ENCODE measurements around the gene PRPF8.

PRPF8 gene

DNA sequence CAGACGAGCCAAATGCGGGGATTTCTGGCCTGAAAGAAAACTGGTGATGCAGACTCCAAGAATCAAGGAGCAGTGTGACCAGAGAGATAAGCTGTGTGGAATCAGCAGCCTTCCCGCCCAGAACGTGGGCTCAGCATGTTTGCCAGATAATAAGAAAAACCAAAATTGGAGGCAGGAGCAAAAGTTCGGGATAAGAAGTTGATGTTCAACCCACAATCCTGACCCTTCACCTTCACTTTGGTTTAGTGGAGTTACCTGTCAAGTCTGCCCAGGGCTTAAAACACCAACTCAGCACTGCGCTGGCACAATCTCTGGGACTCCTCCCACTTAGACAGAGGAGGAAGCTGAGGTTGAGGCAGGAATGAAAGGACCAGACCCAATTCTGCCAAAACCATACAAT is 59.1 kb downstream of the PRPF8 start:
- DNase-seq (ENCODE audit: low read depth) = no peak

DNA sequence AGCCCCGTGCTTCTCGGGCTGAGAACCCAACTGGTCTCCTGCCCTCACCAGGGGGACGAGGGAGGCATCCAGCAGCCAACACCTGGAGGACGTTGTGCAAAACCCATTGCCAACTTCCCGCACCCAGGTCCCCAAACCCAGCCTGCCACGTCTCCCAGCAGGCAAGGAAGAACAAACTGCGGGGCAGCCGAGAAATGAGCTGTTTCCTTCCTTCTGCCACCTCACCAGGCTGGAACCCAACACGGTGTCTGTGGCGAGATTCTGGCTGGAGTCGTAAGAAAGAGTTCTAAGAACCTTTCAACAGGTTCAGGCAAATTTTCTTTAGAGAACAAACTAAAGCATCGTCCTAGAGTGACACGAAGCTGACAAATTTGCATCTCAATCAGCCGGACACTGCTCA is 59.6 kb downstream of the PRPF8 start:
- no peak for DNase-seq (ENCODE audit: low read depth)

DNA sequence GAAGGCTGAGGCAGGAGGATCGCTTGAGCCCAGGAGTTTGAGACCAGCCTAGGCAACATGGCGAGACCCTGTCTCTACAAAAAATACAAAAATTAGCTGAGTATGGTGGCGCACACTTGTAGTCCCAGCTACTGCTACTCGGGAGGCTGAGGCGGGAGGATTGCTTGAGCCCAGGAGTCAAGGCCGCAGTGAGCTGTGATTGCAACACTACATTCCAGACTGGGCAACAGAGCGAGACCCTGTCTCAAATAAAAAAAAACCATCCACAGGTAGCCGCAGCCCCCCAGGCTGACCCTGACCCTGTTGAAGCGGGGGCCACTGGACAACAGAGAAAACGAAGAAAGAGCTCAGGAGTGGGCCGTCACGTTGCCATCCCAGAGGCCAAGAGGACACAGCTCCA is 60.0 kb downstream of the PRPF8 start:
- no peak for DNase-seq (ENCODE audit: low read depth)

- no peak for DNase-seq (ENCODE audit: low read depth)
Observed at GRCh38 chr17:1623057-1623630, 61.5 kb downstream of the PRPF8 start.

DNA sequence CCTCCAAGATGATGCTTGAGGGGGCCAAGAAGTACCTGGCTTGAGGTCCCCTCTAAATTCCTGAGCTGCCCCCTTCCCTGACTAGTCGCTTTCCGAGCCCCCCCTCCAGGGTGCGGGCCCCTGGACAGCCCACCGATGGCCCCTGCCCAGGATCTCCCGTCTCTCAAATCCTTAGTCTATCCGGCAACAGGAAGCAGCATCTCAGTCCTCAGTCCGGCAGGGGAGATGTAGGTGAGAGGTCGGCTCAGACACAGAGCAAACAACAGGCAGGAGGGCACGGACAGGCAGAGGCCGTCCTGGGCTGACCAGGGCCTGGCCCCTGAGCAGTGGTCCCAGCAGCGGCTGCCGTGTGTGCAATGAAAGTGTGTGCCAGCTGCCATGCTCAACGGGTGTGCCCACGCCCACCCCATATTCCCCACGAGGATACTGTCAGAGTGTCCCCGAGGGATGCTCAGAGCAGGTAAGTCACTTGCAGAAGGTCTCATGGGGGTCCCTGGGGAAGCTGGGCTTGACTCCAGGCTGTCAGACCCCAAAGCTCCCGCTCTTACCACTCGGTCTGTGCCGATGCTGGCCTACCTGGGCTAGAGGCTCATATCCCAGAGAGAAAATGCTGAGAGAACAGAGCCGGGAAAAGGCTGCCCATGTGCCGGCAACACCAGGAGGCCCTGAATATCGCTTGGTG is 63.3 kb downstream of the PRPF8 start:
- no peak for DNase-seq (ENCODE audit: low read depth)

DNA sequence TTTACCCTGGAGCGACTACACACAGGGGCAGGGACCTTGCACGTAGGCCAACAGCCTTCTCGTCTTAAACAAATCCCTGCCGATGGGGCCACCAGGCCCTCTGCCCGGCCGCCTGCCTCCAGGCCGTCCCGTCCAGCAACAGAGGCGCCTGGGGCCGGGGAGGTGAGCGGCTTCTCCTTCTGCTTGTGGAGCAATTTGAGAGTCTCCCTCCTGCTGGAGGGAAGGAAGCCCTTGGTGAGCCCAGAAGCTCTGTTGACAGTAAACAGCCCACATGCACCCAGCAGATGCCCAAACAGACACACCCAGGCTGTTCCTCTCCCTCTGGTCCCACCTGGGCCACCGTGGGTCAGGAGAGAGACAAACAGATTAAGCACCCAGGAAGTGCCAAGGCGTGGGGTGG is 64.2 kb downstream of the PRPF8 start:
- no peak for DNase-seq (ENCODE audit: low read depth)

DNA sequence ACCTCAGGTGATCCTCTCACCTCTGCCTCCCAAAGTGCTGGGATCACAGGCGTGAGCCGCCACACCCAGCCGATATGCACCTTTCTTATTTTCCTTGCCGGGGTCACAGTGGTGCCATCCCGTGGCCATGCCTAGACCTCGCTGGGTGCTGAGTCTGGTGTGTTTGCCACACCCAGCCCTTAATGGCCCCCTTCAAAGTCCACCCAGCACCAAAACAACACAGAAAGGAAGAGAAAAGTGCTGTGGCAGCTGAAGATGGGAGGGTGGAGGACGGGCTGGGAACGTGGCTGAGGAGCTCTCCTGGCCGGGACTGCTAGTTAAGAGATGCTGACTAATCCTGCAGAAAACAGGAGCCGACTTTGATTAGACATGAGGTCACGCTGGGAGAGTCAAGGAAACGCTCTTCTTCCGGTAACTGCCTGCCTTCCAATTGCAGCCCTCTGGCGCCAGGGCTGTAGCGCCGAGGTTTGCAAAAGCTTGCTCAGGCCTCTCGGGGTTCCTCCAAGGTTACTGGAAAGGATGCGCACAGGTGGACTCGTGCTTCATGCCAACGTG is 67.0 kb downstream of the PRPF8 start:
- DNase-seq (ENCODE audit: low read depth) = peak; percentile 67

- no peak for DNase-seq (ENCODE audit: low read depth)
Observed at GRCh38 chr17:1616101-1616500, 68.6 kb downstream of the PRPF8 start.

- DNase-seq (ENCODE audit: low read depth) = no peak
Observed at GRCh38 chr17:1612400-1612799, 72.3 kb downstream of the PRPF8 start.

GRCh38 chr17:1611715-1612114 is 73.0 kb downstream of the PRPF8 start:
- DNase-seq (ENCODE audit: low read depth) = no peak

DNA sequence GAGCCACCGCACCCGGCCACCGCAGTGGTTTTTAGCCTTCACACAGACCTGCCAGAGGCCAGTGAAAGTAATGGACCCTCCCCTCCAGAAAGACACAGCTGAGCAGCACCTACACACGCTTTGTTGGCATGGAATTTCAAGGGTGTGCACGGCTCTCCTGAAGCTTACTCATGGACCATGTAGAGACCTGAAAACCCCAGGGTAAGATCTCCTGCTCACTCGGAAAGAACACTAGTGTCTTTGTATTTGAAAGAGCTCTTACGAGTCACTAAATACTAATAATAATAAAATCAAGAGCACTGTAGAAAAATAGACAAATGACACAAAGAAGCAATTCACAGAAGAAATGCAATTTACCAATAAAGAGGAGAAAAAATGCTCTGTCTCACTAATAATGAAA is 76.0 kb downstream of the PRPF8 start:
- no peak for DNase-seq (ENCODE audit: low read depth)

- no peak for DNase-seq (ENCODE audit: low read depth)
Observed at GRCh38 chr17:1607971-1608320, 76.7 kb downstream of the PRPF8 start.

DNA sequence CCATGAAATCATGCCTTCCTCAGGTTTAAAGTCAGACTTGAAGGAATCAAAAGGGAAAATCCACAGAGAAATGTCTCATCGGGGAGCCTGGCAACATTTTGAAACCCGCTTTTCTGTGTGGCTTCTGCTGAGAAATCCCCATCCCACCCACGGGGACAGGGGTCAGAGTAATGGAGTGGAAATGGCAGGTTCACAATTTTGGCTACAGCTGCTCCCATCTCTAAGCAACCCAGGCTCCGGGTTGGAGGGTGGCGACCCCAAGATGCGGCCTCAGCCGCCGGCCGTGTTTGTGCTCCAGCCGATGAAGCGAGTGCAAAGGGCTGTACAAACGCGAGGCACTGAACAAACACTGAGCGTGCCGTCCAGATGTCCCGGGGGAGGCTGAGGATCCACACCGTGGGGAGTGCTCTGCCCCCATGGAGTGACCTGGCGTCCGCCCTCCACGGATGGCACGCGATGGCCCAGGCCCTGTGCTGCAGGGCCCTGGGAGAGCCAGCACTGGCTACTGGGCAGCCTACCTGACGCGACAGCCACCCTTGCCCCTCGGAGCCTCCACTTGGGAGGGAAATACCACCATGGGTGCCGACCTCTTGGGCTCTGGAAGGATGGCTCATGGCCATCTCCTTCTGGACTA is 78.2 kb downstream of the PRPF8 start:
- no peak for DNase-seq (ENCODE audit: low read depth)

- no peak for DNase-seq (ENCODE audit: low read depth)
Observed at GRCh38 chr17:1605681-1606351, 78.9 kb downstream of the PRPF8 start.

DNA sequence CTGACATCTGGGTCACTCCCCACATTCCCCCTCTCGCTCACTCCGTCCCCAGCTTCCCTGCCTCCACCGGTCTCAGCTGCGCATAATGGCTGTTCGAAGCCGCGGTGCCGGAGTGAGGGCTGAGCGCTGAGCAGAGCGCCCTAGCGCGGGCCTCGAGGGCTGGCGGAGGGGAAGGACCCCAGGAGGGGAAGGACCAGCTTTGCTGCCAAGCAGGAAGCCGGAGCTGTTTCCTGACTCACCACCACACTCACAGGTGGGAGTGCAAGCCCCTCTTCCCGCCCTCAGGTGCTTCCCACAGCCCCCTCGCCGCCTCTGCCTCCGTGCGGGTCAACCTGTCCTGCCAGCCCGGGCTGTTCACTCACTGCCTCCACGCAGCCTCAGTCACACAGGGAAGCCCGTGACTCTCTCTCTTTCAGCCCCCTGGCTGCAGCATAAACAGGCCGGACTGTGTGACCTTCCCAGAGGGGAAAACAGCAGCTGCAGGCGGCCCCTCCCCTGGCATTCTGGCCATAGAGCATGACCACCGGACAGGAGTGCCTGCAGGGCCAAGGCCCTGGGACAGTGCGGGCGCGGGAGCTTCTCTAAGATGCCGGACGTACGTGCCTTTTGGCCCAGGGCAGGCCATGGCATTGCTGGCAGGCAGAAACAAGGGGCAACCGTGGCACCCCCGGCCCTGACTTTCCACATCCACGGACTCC is 79.7 kb downstream of the PRPF8 start:
- DNase-seq (ENCODE audit: low read depth) = no peak

DNA sequence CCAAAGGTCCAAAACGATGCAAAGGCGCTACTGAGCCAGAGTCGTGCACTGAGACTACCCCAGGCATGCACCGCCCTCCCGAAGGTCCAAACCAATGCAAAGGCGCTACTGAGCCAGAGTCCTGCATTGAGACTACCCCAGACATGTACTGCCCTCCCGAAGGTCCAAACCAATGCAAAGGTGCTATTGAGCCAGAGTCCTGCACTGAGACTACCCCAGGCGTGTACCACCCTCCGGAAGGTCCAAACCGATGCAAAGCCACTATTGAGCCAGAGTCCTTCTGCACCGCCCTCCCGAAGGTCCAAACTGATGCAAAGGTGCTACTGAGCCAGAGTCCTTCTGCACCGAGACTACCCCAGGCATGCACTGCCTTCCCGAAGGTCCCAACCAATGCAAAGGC is 83.1 kb downstream of the PRPF8 start:
- no peak for DNase-seq (ENCODE audit: low read depth)

All from GM04503 (cell line).